ENCODE data around the gene AMMECR1L. TPM values are rescaled to one million over a fixed set of nuclear protein-coding genes. Genes with fewer than 3 reads are reported as not detected.
"Not testable (repeated sequence)": the region's sequence is repeated elsewhere in the genome, so short reads cannot be mapped to it uniquely, and the experiment has no call there.

AMMECR1L gene
- total RNA-seq, 1 donor from 2014 or later = 25.2 TPM

DNA sequence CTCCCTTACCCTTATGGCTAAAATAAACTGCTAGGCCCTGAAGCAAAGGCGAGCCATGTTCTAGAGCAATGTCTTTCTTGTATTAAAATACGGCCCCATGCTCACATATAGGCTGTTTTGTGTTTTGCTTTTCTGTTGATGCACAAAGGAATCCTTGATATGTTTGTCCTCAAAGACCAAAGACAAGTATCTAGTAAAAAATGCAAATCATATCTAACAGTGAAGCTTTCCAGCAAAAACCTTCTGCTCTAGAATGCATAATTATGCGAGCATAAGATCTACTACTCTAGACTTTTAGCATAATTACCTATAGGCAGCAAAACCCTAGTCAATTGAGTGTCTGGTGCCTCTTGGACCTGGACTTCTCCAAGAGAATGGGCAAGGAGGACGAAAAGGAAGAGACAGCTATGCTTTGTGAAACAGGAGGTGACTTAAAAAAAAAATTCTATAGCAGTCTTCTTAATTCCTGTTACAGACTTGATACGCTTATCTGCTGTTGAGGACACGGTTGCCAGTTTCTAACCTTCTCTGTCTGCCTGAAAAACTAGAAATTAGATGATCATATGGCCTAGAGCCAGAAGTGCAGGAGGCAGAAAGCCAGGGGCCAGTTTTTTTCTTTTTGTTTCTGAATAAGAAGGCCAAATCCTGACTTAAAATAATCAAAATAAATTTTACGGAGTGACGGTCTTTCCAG is 1.5 kb upstream of the AMMECR1L start:
- H3K36me3 Mint-ChIP-seq (ENCODE audit: unreplicated experiment) = no peaks in the 10 kb centered on the region
- DNase-seq = no peak
- H3K4me1 Mint-ChIP-seq (ENCODE audit: low read depth, unreplicated experiment) = peaks cover 11% of the 10 kb centered on the region
- peaks cover 3% of the 10 kb centered on the region for H3K27me3 Mint-ChIP-seq (ENCODE audit: unreplicated experiment)
- peak overlapping the region; percentile 92 for H3K4me3 Mint-ChIP-seq (ENCODE audit: unreplicated experiment)
- TF ChIP-seq, protein P1, sequence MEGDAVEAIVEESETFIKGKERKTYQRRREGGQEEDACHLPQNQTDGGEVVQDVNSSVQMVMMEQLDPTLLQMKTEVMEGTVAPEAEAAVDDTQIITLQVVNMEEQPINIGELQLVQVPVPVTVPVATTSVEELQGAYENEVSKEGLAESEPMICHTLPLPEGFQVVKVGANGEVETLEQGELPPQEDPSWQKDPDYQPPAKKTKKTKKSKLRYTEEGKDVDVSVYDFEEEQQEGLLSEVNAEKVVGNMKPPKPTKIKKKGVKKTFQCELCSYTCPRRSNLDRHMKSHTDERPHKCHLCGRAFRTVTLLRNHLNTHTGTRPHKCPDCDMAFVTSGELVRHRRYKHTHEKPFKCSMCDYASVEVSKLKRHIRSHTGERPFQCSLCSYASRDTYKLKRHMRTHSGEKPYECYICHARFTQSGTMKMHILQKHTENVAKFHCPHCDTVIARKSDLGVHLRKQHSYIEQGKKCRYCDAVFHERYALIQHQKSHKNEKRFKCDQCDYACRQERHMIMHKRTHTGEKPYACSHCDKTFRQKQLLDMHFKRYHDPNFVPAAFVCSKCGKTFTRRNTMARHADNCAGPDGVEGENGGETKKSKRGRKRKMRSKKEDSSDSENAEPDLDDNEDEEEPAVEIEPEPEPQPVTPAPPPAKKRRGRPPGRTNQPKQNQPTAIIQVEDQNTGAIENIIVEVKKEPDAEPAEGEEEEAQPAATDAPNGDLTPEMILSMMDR (IDR thresholded peaks at IDR 0.05; ENCODE audit: partially characterized antibody, unreplicated experiment) = no peak
- H3K9me3 Mint-ChIP-seq (ENCODE audit: unreplicated experiment) = peaks cover 4% of the 10 kb centered on the region
- H3K27ac Mint-ChIP-seq (ENCODE audit: unreplicated experiment) = peak overlapping the region; percentile 96

DNA sequence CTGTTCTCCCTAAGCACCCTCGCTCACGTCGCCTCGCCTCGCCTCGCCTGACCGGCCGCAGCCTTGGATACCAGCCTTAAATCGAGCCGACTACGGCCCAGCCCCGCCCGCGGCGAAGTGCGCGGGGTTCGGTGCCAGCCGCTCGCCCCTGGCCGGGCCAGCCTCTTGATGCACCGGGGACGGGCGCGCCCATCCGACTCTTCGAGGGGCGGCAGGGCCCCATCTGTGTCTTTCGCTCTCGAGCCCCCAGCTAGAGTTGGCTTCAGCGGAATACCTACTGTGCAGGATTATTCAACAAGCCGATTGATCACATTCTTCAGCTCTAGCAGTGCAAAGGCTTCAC is 808 bp upstream of the AMMECR1L start:
- not testable (repeated sequence) for H3K27me3 Mint-ChIP-seq (ENCODE audit: unreplicated experiment); H3K9me3 Mint-ChIP-seq (ENCODE audit: unreplicated experiment); DNase-seq; H3K36me3 Mint-ChIP-seq (ENCODE audit: unreplicated experiment)
- Mint-ChIP-seq H3K4me3 (ENCODE audit: unreplicated experiment) (peak overlapping the region; percentile 67), H3K4me1 (ENCODE audit: low read depth, unreplicated experiment) (peaks cover 11% of the 10 kb centered on the region), H3K27ac (ENCODE audit: unreplicated experiment) (peak overlapping the region; percentile 68)

DNA sequence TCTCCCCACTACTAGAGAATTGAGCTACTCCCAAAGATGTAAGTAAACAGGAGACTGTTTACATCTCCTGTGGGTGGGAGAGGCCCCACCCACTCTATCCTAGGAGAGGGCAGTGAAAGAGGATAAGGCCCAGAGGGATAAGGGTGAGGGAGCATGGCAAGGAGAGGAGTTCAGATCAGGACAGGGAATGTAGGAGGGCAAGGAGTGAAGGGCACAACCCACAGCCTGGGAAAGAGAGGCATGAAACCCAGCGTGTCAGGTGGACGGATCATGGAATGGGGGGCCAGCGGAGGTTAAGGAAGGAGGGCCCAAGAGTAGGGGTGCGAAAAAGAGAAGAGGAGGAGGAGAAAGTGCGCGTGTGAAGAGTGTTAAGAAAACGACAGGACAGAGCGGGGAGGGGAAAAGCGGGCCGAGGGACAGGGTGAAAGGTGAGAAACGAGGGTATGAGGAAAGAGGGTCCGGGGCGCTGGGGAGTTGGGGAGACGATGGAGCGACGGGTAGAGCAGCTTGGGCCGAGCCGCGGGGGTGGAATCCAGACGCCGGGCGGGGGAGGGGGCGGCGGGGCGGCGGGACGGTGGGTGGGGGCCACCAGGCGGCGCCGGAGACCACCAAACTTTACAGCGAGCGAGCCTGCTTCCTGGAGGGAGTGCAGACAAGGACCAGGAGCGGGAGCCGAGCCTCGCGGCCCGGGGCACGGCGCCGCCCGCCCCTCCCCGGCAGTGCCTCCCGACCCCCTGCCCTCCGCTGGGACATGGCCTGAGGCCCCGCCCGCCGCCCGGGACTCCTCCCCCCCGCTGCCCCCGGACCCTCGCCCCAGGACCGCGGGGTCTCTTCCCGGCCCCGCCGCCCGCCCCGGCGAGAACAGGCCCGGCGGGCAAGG is 655 bp downstream of the AMMECR1L start:
- H3K4me3 Mint-ChIP-seq (ENCODE audit: unreplicated experiment) = peak overlapping the region; percentile 95
- not testable (repeated sequence) for H3K9me3 Mint-ChIP-seq (ENCODE audit: unreplicated experiment); H3K27me3 Mint-ChIP-seq (ENCODE audit: unreplicated experiment); H3K36me3 Mint-ChIP-seq (ENCODE audit: unreplicated experiment)
- peak overlapping the region; percentile 62 for H3K27ac Mint-ChIP-seq (ENCODE audit: unreplicated experiment)
- H3K4me1 Mint-ChIP-seq (ENCODE audit: low read depth, unreplicated experiment) = peaks cover 11% of the 10 kb centered on the region
- DNase-seq = peak; percentile 70

DNA sequence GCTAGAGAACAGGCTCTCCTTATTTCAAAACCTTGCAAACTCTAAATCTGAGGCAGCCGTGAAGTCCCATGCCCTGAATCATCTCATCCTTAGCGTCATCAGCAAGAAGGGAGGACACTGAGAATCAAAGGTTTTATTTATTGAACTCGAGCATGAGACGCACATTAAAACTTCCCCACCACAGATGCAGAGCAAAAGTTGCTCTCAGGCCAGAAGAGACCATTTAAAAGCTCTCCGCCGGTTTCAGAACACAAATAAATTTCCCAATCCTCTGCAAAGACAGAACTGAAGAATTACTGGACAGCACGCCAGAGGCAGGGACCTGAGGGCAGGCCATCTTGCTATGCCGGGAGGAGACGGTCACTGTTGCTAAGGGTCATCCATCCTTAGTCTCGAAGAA is 1.3 kb downstream of the AMMECR1L start:
- no peak for DNase-seq
- Mint-ChIP-seq H3K36me3 (ENCODE audit: unreplicated experiment) (no peaks in the 10 kb centered on the region), H3K4me3 (ENCODE audit: unreplicated experiment) (peak overlapping the region; percentile 95), H3K4me1 (ENCODE audit: low read depth, unreplicated experiment) (peaks cover 11% of the 10 kb centered on the region), H3K9me3 (ENCODE audit: unreplicated experiment) (peaks cover 2% of the 10 kb centered on the region), H3K27ac (ENCODE audit: unreplicated experiment) (peak overlapping the region; percentile 62), H3K27me3 (ENCODE audit: unreplicated experiment) (peaks cover 3% of the 10 kb centered on the region)
- TF ChIP-seq, protein P1 (IDR thresholded peaks at IDR 0.05; ENCODE audit: partially characterized antibody, unreplicated experiment) = no peak

DNA sequence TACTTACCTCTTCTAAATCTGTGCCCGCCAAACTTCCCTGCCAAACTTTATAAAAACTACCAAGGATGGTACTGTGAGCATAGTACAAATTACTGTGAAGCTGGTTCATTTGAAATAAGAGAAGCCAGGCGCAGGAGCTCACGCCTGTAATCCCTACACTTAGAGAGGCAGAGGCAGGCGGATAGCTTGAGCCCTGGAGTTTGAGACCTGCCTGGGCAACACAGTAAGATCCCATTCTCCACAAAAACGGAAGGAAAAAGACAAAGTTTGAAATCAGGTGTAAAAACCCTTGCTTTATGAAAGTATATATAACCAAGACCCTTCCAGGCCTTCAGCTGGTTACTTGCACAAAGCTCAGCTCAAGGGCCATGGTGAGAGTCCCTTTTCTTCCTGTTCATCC is 5.9 kb downstream of the AMMECR1L start:
- no peak overlapping the region for H3K27ac Mint-ChIP-seq (ENCODE audit: unreplicated experiment)
- H3K9me3 Mint-ChIP-seq (ENCODE audit: unreplicated experiment) = no peaks in the 10 kb centered on the region
- no peak overlapping the region for H3K4me3 Mint-ChIP-seq (ENCODE audit: unreplicated experiment)
- TF ChIP-seq, protein P1 (IDR thresholded peaks at IDR 0.05; ENCODE audit: partially characterized antibody, unreplicated experiment) = no peak
- H3K36me3 Mint-ChIP-seq (ENCODE audit: unreplicated experiment) = no peaks in the 10 kb centered on the region
- H3K4me1 Mint-ChIP-seq (ENCODE audit: low read depth, unreplicated experiment) = peaks cover 11% of the 10 kb centered on the region
- peaks cover 2% of the 10 kb centered on the region for H3K27me3 Mint-ChIP-seq (ENCODE audit: unreplicated experiment)
- DNase-seq = no peak

DNA sequence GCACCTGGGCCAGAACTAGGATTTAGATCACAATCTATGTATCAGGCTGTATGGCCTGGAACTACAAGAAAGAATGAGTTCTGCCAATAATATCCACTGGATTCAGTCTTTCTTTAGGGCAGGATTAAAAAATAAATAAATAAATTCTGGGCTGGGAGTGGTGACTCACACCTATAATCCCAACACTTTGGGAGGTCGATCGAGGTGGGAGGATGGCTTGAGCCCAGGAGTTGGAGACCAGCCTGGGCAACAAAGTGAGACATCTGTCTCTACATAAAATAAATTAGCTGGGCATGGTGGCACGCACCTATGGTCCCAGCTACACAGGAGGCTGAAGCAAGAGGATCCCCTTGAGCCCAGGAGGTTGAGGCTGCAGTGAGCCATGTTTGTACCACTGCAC is 8.1 kb downstream of the AMMECR1L start:
- Mint-ChIP-seq H3K9me3 (ENCODE audit: unreplicated experiment) (peaks cover 2% of the 10 kb centered on the region), H3K4me3 (ENCODE audit: unreplicated experiment) (no peak overlapping the region), H3K4me1 (ENCODE audit: low read depth, unreplicated experiment) (peaks cover 9% of the 10 kb centered on the region), H3K27ac (ENCODE audit: unreplicated experiment) (no peak overlapping the region), H3K27me3 (ENCODE audit: unreplicated experiment) (no peaks in the 10 kb centered on the region), H3K36me3 (ENCODE audit: unreplicated experiment) (peaks cover 4% of the 10 kb centered on the region)
- TF ChIP-seq, protein P1 (IDR thresholded peaks at IDR 0.05; ENCODE audit: partially characterized antibody, unreplicated experiment) = no peak
- DNase-seq = no peak
